ENCODE measurements around the gene HOXC11.

Gene HOXC11

DNA sequence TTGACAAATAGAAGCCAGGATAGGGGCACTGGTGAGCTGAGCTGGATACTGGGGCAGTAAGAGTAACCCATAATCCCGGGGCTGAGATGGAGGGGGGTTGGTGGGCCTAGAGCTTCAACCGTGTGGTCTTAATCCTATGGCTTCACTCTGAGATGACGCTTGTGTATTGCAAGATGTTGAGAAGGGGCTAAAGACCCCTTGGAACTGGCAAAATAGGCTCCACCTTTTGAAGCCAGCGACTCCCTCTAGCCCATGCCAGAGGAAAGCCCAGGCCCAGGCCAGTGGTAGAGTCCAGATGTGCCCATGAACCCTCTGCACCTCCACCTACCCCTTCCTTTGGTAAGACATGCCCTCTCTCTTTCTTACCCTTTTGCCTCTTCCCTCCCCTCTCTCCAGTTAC lies 13.6 kb upstream of the HOXC11 start:
- DNase-seq = no peak

- DNase-seq = no peak
Measured at GRCh38 chr12:53960187-53961024, 12.5 kb upstream of the HOXC11 start.

DNA sequence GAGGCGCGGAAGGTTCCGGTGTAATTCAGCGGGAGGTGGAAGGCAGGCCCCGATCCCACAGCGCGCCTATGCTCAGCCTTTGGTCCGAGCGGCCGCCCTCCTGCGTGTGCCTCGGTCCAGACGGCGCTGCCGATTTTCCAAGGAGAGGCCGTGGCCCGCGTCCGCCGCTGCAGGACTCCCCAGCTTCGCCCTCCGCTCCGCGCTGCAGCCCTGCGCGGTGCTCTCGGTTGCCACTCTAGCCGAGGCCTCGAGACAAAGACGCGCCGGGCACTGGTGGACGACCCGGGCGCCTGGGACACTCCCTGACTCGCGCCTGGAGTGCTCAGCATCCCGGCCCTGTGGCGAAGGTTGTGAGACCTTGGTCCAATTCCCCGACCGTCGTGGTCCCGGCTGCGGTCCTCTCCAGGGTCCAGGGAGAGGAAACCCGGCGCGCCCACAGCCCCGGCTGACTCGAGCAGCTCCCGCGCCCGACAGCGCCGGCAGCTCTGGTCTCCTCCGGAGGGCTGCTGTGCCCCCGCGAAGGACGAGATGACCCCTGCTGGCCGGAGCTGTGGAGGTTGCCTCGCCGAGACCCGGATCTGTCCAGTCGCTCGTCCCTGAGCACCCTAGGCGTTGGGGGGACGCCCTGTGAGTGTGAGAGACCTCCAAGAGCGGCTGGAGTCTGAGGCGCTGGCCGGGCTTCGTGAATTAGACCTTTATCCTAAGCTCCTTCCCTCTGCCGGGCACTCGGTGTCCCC lies 11.7 kb upstream of the HOXC11 start:
- DNase-seq = no peak

- no peak for DNase-seq
Measured at GRCh38 chr12:53963005-53963404, 9.9 kb upstream of the HOXC11 start.

GRCh38 chr12:53963434-53964314 lies 9.3 kb upstream of the HOXC11 start:
- DNase-seq = no peak

DNA sequence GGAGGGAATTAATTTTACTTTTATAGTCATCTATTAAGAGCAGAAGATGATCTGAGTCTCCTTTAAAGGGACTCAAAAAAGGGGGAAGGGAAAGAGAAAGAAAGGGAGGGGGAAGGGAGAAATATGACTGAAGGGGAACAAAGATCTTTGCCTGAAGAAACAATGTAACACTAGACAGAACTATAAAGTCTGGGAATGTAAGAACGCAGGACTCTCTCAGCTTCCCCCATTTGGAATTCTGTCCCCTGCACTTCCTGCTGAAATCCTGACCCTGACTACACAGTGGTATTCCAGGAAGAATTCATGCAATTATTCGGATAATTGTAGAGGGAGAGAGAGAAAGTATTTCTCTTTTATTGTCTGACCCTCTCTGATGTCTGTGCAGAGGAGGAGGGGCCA lies 8.6 kb upstream of the HOXC11 start:
- no peak for DNase-seq

GRCh38 chr12:53965281-53966084 lies 7.4 kb upstream of the HOXC11 start:
- DNase-seq = no peak

GRCh38 chr12:53966085-53966384 lies 6.9 kb upstream of the HOXC11 start:
- no peak for DNase-seq

- DNase-seq = no peak
Measured at GRCh38 chr12:53966385-53967133, 6.4 kb upstream of the HOXC11 start.

- DNase-seq = no peak
Measured at GRCh38 chr12:53967421-53967925, 5.5 kb upstream of the HOXC11 start.

DNA sequence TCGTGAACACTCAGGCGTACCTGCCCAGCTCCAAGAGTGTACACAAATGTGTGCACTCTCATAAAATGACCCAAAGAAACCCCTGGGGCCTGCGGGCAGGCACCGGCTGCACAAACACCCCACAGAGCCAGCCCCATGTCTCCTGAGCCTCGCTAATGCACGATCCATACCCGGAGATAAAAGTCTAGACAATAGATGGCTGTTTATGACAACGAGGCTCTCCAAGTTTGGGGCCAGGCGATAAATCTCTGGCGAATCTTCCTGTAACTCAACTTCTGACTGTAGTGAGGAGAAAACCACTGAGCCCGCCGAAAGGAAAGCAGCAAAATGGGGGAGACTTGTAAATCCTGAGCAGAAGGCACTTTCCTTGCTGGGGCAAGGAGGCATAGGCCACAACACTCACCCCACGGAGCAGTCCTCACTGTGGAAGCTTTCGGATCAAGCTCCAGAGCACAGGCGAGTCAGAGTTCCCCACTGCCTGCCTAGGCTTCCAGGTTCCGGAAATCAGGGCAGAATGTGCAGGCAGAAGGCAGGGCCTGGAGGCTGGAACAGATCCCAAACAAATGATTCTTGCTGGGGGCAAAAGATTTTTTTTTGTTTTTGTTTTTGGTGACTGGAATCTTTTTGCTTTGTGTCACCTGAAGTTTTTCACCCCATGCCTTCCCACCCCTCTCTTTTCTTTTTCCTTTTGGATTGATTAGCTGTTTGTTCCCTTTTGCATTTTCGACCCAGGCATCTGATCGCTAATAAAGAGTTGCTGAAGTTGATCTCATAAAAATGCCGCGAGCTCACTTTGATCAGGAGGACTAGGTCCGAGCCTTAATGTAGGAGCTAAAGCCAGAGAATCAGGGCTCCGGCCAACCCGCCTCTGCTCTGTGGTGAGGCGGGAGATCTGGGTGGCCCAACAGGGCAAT lies 4.5 kb upstream of the HOXC11 start:
- no peak for DNase-seq

- no peak for DNase-seq
Measured at GRCh38 chr12:53969588-53970259, 3.2 kb upstream of the HOXC11 start.

- no peak for DNase-seq
Measured at GRCh38 chr12:53970451-53970850, 2.5 kb upstream of the HOXC11 start.

DNA sequence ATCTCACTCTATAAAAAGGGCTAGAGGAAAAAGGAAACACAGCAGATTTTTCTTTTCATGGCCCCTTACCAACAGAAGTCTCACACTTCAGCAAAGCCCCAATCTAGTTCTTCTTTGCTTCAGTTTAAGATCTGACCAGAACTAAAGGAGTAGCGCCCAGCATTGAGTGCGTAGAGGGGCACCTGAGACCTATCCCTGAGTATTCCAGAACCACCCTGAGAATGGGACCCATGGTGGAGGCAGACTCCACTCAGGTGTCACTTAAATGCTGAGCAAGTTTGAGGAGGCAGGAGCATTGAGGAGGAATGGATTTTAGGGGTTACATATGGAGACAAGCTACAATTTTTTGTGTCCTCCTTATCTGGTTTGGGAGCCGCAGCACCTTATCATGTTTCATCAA lies 1.8 kb upstream of the HOXC11 start:
- DNase-seq = no peak

DNA sequence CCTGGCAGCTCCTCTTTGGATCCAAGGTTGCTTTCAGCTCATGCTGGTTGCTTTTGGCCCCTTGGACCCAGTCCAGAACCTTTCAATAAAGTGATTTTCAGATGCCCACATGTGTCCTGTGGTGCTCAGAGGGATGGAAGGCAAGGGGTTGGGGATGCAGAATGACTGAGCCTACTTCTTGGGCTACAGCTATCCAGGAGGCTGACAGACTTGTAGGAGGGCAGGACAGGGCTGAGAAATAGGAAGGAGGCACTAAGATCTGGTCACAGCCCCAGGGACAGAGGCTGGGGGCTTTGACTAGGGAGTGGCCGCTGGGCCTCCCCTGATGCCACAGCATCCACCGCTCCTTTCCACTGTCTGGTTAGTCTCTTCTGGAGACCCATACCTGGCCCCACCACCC lies 1.2 kb upstream of the HOXC11 start:
- no peak for DNase-seq

GRCh38 chr12:53972152-53972702 lies 699 bp upstream of the HOXC11 start:
- no peak for DNase-seq

DNA sequence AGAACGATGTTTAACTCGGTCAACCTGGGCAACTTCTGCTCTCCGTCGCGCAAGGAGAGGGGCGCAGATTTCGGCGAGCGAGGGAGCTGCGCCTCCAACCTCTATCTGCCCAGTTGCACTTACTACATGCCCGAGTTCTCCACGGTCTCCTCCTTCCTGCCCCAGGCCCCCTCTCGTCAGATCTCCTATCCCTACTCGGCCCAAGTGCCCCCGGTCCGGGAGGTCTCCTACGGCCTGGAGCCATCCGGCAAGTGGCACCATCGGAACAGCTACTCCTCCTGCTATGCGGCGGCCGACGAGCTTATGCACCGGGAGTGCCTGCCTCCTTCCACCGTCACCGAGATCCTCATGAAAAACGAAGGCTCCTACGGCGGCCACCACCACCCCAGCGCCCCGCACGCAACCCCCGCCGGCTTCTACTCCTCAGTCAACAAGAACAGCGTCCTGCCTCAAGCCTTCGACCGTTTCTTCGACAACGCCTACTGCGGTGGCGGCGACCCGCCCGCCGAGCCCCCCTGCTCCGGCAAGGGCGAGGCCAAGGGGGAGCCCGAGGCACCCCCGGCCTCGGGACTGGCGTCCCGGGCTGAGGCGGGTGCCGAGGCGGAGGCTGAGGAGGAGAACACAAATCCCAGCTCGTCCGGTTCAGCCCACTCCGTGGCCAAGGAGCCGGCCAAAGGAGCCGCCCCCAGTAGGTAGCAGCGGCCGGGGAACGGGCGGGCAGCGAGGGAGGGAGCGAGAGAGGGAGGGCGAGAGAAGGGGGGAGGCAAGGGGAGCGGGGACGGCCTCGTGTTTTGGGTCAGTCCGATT lies 513 bp downstream of the HOXC11 start:
- DNase-seq = no peak

All from SW 1271 (cell line).